Measurements from ENCODE around the gene MFN2.

DNA sequence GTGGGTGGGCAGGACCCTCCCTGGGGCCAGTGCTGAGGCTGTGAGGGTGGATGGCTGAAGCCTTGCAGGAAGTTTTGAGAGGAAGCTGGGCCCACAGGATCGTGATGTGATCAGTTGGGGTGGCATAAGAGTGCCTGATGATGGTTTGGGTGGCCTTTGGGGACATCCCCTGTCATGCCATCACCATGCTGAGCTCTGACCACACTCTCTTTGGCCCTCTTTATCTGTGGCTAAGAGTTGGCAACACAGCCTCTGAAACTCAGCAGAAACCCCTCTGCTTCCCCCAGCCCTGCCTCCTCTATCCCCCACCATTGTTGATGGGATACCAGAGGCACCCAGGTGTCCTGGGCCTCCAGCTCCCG is 58.9 kb downstream of the MFN2 start:
- TF ChIP-seq, protein P1, sequence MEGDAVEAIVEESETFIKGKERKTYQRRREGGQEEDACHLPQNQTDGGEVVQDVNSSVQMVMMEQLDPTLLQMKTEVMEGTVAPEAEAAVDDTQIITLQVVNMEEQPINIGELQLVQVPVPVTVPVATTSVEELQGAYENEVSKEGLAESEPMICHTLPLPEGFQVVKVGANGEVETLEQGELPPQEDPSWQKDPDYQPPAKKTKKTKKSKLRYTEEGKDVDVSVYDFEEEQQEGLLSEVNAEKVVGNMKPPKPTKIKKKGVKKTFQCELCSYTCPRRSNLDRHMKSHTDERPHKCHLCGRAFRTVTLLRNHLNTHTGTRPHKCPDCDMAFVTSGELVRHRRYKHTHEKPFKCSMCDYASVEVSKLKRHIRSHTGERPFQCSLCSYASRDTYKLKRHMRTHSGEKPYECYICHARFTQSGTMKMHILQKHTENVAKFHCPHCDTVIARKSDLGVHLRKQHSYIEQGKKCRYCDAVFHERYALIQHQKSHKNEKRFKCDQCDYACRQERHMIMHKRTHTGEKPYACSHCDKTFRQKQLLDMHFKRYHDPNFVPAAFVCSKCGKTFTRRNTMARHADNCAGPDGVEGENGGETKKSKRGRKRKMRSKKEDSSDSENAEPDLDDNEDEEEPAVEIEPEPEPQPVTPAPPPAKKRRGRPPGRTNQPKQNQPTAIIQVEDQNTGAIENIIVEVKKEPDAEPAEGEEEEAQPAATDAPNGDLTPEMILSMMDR (IDR thresholded peaks at IDR 0.05): no peak
- no peak for TF ChIP-seq POLR2A (IDR thresholded peaks at IDR 0.05)
